Pancreas (tissue), 10 donors: ENCODE results near the gene STRBP. TPM values are rescaled to one million over a fixed set of nuclear protein-coding genes. Genes with fewer than 3 reads are reported as not detected.
"Not testable (repeated sequence)": the region's sequence is repeated elsewhere in the genome, so short reads cannot be mapped to it uniquely, and the experiment has no call there.

Experiments
- ATAC-seq, 4 donors: fragments of 200-7000 bp; cut with Tn5 transposase; one replicate each; pipeline versions ENCODE4 v1.8.0 to v1.9.1; 2020; ENCODE audit warnings: mild to moderate bottlenecking in 4 of 4, moderate library complexity in 4 of 4
- DNase-seq, 6 donors: peaks; one replicate each; pipeline ENCODE4 v3.0.0-alpha.2; 2020
- FAIRE-seq: peaks from 2 replicates; lab custom pipeline; 2012; peaks lifted over from hg19 to GRCh38; lab: Jason Lieb, UNC
- H3K27ac ChIP-seq, 4 donors: fragments of 200-600 bp; sonication (generic); 1 replicate in 3 of 4; 2 replicates in 1 of 4; pipeline versions ENCODE4 v1.5.0 to v1.8.0; 2020
- H3K27me3 ChIP-seq, 4 donors: fragments of 200-600 bp; one replicate each; pipeline ENCODE4 v1.8.0; 2021
- H3K36me3 ChIP-seq, 3 donors: fragments of 200-600 bp; sonication (generic) in 1 of 3; one replicate each; pipeline versions ENCODE4 v1.5.0 to v1.8.0; 2020 to 2021
- H3K4me1 ChIP-seq, 3 donors: fragments of 200-600 bp; one replicate each; pipeline ENCODE4 v1.8.0; 2021
- H3K4me3 ChIP-seq, 4 donors: fragments of 200-600 bp; sonication (generic) in 2 of 4; one replicate each; pipeline versions ENCODE4 v1.5.0 to v1.8.0; 2020 to 2021
- H3K9me3 ChIP-seq, 4 donors: fragments of 200-600 bp; one replicate each; pipeline ENCODE4 v1.8.0; 2021
- WGBS, 2 donors: extraction: QIAGEN DNeasy Blood & Tissue Kit; methylation state at CpG; one replicate each; pipeline ENCODE4 v1.1.7; 2013; 5-methylcytosine and 5-hydroxymethylcytosine counted together
- intact Hi-C, 3 donors: fragments of 100-400 bp; cut with DNase I; formaldehyde crosslinking; loops; one replicate each; pipeline versions ENCODE4 v1.11.1 to v1.14.2; 2022
- polyA plus RNA-seq, 2 donors: library from polyadenylated mRNA; stranded (reverse); fragments of 200-250 nt; gene quantifications; one replicate each; pipeline ENCODE4 v1.2.3, GENCODE V29; 2013
- total RNA-seq, 6 donors: library from RNA; stranded (reverse); fragmentation: NEBNext Ultra II Directional in 4 of 6; extraction: Animal tissue kit (Norgen Biotek cat#: 25700) in 4 of 6; gene quantifications; one replicate each; pipeline versions ENCODE4 v1.2.1 to v1.2.4, GENCODE V29; 2021 to 2023
- TF ChIP-seq, protein P1 (sequence below), 4 donors: fragments of 200-600 bp; sonication (generic) in 3 of 4; IDR thresholded peaks; one replicate each; pipeline versions ENCODE4 v1.5.0 to v1.8.0; 2021; ENCODE audit warnings: antibody characterized with exemption in 4 of 4
- donor health status: healthy with polysubstance abuse.
- donor health status: DM: no; HTN: no; CAD: no; lungs with moderate emphysema.
- donor health status: DM: no; HTN: no; CAD: no.
- donor health status: control.
- donor health status: control.
- donor health status: Bipolar disorder and iron deficiency.
- donor health status: DM: yes; HTN: yes; CAD: no.
- donor health status: DM: no; HTN: no; CAD: no.
- donor health status: DM: no; HTN: no; CAD: no.
- donor health status: DM: yes; HTN: yes; CAD: no.

Gene STRBP
- total and polyA plus RNA-seq, 8 donors, result 8.0 to 17.8 (median 12.5) TPM

DNA sequence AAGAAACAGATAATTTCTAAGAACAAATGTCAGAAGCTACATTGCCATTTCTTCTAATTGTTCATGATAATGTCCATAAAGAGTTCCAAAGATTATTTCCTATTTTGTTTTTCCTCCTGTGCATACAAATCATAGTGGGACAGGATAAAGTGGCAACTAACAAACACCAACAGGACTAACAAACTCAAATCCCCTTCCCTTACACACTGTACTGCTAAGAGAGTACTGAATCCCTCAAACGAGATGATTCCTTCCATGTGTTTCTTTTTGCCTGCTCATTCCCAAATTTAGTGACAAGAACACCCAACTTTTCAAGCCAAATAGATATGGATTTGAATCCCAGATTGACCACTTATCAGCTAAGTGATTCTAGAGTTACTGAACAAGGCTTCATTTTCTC, 15.2 kb downstream of the STRBP start:
- Histone ChIP-seq H3K27me3 (no peaks in the 10 kb centered on the region), H3K9me3 (no peaks in the 10 kb centered on the region), H3K4me1 (peaks cover 8 to 14% (median 13%) of the 10 kb centered on the region in 3 donors), H3K4me3 (no peak overlapping the region), H3K36me3 (no peaks in the 10 kb centered on the region), H3K27ac (no peak overlapping the region)
- intact Hi-C loops, result no loop called here
- 88 to 89% methylated on average over 1 of the region's 1 CpG for WGBS, 2 donors
- DNase-seq (no peak), FAIRE-seq (no peak), ATAC-seq (no peak)
- TF ChIP-seq, protein P1, sequence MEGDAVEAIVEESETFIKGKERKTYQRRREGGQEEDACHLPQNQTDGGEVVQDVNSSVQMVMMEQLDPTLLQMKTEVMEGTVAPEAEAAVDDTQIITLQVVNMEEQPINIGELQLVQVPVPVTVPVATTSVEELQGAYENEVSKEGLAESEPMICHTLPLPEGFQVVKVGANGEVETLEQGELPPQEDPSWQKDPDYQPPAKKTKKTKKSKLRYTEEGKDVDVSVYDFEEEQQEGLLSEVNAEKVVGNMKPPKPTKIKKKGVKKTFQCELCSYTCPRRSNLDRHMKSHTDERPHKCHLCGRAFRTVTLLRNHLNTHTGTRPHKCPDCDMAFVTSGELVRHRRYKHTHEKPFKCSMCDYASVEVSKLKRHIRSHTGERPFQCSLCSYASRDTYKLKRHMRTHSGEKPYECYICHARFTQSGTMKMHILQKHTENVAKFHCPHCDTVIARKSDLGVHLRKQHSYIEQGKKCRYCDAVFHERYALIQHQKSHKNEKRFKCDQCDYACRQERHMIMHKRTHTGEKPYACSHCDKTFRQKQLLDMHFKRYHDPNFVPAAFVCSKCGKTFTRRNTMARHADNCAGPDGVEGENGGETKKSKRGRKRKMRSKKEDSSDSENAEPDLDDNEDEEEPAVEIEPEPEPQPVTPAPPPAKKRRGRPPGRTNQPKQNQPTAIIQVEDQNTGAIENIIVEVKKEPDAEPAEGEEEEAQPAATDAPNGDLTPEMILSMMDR (IDR thresholded peaks at IDR 0.05), result no peak

DNA sequence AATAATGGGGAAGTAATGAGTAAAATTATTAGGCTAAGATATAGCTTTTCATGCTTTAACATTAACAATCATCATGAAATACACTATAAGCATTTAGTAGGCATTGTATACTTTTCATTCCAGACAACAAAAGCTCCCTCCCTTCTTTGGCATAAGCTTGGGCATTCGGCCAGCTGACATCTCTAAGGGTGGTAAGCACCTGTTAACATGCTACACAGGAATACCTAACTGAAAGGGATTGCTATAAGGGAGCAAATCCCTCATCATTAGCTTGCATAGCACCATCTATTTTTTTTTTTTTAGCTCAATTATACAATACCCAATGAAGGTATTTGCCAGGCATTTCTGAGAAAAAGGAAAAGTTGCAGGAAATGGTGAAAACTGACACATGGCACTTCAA, 16.6 kb downstream of the STRBP start:
- Histone ChIP-seq H3K4me1 (peaks cover 10 to 14% (median 14%) of the 10 kb centered on the region in 3 donors), H3K4me3 (no peak overlapping the region), H3K9me3 (no peaks in the 10 kb centered on the region), H3K27me3 (no peaks in the 10 kb centered on the region), H3K36me3 (no peaks in the 10 kb centered on the region), H3K27ac (no peak overlapping the region)
- WGBS, 2 donors, result 14 to 23% methylated on average over 1 of the region's 1 CpG
- FAIRE-seq (no peak), DNase-seq (peak in 1 of 6 donors; percentile 30), ATAC-seq (peak; percentile 34 to 64 (median 40))
- TF ChIP-seq, protein P1 (IDR thresholded peaks at IDR 0.05), result no peak
- intact Hi-C loops, result no loop called here

DNA sequence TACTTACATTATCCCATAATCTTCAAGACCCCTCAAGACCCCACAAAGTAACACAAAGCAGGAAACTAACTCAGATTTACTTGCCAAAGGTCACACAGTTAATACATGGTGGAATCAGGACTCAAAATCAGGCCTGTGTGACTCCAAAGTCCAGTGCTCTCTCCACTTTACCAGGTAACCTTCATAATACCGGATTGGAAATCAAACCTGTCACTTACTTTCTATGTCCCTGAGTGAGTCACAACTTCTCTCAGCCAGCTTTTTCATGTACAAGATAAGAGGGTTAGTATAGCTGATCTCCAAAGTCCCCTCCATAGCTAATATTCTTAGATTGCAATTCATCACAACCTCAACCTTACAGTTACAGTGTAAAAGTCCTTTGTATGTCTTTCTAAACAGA, 17.1 kb downstream of the STRBP start:
- ATAC-seq, result peak; percentile 88 to 94 (median 90)
- Histone ChIP-seq H3K4me1 (peaks cover 14 to 18% (median 14%) of the 10 kb centered on the region in 3 donors), H3K36me3 (no peaks in the 10 kb centered on the region), H3K27ac (no peak overlapping the region), H3K27me3 (no peaks in the 10 kb centered on the region), H3K4me3 (no peak overlapping the region), H3K9me3 (no peaks in the 10 kb centered on the region)
- 22 to 33% methylated on average over 1 of the region's 1 CpG for WGBS, 2 donors
- FAIRE-seq, result no peak
- intact Hi-C loops, result no loop called here
- TF ChIP-seq, protein P1 (IDR thresholded peaks at IDR 0.05), result no peak
- DNase-seq, result no peak

DNA sequence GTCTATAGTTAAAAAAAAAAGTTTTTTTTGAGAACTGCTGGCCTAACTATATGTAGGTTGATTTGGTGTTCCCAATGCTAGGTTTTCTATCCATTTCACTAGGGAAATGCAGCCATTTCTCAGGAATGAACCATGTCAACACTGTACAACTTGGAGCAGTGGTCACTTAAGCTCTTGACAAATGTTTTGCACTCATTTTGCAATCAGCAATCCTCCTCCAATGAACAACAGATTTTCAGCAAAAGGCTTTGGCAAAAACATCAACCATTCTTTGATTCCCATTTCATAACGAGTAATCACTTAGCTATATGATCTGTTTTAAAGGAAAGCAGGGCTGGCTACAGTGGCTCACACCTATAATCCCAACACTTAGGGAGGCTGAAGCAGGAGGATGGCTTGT, 17.9 kb downstream of the STRBP start:
- Histone ChIP-seq H3K27me3 (no peaks in the 10 kb centered on the region), H3K27ac (no peak overlapping the region), H3K9me3 (no peaks in the 10 kb centered on the region), H3K4me1 (peaks cover 14 to 18% (median 14%) of the 10 kb centered on the region in 3 donors), H3K36me3 (no peaks in the 10 kb centered on the region), H3K4me3 (no peak overlapping the region)
- intact Hi-C loops, result no loop called here
- 89 to 92% methylated on average over 1 of the region's 1 CpG for WGBS, 2 donors
- no peak for ATAC-seq
- DNase-seq, result no peak
- TF ChIP-seq, protein P1 (IDR thresholded peaks at IDR 0.05), result no peak
- no peak for FAIRE-seq

DNA sequence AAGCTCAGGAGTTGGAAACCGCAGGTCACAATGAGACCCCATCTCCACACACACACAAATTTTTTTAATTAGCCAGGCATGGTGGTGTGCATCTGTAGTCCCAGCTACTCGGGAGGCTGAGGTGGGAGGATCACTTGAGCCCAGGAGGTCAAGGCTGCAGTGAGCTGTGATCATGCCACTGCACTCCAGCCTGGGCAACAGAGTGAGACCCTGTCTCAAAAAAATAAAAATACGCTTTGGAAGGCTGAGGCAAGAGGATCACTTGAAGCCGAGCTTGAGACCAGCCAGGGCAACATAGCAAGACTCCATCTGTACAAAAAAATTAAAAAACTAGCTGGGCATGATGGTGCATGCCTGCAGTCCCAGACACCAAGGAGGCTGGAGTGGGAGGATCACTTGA, 19.2 kb downstream of the STRBP start:
- H3K4me3 ChIP-seq, DNase-seq, H3K27ac ChIP-seq, FAIRE-seq, H3K36me3 ChIP-seq, H3K27me3 ChIP-seq, intact Hi-C loops, H3K9me3 ChIP-seq, ATAC-seq: not testable (repeated sequence)
- WGBS, 2 donors, result 88 to 97% methylated on average over 4 of the region's 4 CpGs
- H3K4me1 ChIP-seq, result peaks cover 6 to 14% (median 12%) of the 10 kb centered on the region in 3 donors
